ENCODE results near the gene ENTHD1. TPM values are rescaled to one million over a fixed set of nuclear protein-coding genes. Genes with fewer than 3 reads are reported as not detected.

Gene ENTHD1
- total RNA-seq, 4 donors from 2014 or later, result 0.42 to 3.3 (median 1.8) TPM

DNA sequence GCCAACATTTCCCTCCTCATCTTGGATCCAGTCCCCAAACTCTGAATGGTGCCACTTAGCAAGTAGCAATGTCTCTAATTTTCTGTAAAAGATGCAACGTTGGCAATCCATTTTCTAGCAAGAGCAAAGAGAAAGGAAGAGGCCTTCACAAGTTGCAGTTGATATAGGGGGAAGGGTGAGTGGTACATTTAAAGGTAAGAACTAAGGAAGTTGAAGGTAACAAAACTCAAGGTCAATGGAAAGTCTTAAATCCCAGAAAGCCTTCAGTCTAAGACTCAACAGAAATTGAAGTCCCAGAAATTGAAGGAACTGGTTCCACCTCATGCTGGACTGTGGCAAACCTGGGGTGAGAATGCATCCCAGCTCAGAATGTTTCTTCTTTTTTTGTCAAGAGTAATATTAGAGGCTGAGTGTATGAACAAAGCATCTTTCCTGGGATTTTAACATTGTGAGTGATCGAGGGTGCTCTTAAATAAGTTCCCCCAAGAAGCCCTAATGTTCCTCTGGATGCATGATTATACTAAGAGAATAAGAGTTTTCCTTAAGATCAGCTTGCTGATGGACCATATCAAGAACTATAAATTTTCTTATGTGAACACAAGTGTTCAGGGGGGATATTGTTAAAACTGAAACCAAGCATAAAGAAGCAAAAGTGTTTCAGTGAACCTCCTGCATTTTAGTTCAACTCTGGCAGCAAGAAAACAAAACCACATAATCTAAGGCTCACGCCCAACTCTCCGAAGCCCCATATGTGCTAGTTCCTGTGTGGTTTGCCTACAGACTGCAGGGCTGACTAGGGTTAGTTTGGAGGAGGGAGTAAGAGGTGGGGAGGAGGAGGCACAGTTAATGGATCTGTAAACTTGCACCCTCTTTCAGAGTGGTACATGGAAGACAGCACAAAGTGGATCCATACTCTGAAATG lies 7.0 kb upstream of the ENTHD1 start, which contains the start of gene GRAP2:
Gene GRAP2, plus strand, starts transcription at position 779 of the 922 bp plus-strand sequence. CDS start 46,023 bp downstream, outside the sequence.
- H3K27ac ChIP-seq, result peak within 1 kb of the TSS in 1 of 4 donors; percentile 43
- TF ChIP-seq POLR2A (IDR thresholded peaks at IDR 0.05) (no peak), EP300 (IDR thresholded peaks at IDR 0.05) (no peak)
- TF ChIP-seq, protein P1, sequence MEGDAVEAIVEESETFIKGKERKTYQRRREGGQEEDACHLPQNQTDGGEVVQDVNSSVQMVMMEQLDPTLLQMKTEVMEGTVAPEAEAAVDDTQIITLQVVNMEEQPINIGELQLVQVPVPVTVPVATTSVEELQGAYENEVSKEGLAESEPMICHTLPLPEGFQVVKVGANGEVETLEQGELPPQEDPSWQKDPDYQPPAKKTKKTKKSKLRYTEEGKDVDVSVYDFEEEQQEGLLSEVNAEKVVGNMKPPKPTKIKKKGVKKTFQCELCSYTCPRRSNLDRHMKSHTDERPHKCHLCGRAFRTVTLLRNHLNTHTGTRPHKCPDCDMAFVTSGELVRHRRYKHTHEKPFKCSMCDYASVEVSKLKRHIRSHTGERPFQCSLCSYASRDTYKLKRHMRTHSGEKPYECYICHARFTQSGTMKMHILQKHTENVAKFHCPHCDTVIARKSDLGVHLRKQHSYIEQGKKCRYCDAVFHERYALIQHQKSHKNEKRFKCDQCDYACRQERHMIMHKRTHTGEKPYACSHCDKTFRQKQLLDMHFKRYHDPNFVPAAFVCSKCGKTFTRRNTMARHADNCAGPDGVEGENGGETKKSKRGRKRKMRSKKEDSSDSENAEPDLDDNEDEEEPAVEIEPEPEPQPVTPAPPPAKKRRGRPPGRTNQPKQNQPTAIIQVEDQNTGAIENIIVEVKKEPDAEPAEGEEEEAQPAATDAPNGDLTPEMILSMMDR (IDR thresholded peaks at IDR 0.05), result no peak
- H3K4me1 ChIP-seq, result peaks cover 0 to 13% (median 5%) of the 10 kb centered on the region in 4 donors
- H3K27me3 ChIP-seq, result no peaks in the 10 kb centered on the region
- WGBS, 2 donors, result 78 to 80% methylated on average over 4 of the region's 4 CpGs
- no peak for DNase-seq (ENCODE audit: low spot score in 2 of 2)
- H3K4me3 ChIP-seq, result peak within 1 kb of the TSS in 1 of 4 donors; percentile 7
- H3K36me3 ChIP-seq, result no peaks in the 10 kb centered on the region
- no peaks in the 10 kb centered on the region for H3K9me3 ChIP-seq

DNA sequence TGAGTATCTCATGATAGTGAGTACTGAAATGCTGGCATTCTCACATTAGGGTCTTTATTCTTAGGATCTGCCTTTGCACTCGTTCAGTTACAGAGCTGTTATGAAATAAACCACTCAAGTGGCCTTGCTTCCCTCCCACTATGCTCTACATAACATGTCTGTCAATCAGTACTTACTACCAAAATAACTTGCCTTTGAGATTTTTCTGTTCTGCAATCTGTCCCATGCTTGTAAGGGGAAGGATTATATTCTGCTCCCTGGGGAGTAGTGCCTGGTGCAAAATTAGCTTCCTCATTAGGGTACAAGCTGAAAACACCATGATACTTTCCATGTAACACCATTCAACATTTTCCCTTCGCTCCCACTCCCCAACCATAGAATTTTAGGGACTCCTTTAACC lies 5.4 kb upstream of the ENTHD1 start:
- no peak overlapping the region for H3K4me3 ChIP-seq
- H3K27ac ChIP-seq, result peak overlapping the region in 2 of 4 donors; percentile 40 to 41
- H3K9me3 ChIP-seq, result no peaks in the 10 kb centered on the region
- 24 to 41% methylated on average over 2 of the region's 2 CpGs for WGBS, 2 donors
- no peaks in the 10 kb centered on the region for H3K36me3 ChIP-seq
- H3K4me1 ChIP-seq, result peaks cover 0 to 13% (median 5%) of the 10 kb centered on the region in 4 donors
- TF ChIP-seq EP300 (IDR thresholded peaks at IDR 0.05) (peak in 1 of 2 donors; percentile 37), POLR2A (IDR thresholded peaks at IDR 0.05) (no peak)
- no peaks in the 10 kb centered on the region for H3K27me3 ChIP-seq
- no peak for DNase-seq (ENCODE audit: low spot score in 2 of 2)

DNA sequence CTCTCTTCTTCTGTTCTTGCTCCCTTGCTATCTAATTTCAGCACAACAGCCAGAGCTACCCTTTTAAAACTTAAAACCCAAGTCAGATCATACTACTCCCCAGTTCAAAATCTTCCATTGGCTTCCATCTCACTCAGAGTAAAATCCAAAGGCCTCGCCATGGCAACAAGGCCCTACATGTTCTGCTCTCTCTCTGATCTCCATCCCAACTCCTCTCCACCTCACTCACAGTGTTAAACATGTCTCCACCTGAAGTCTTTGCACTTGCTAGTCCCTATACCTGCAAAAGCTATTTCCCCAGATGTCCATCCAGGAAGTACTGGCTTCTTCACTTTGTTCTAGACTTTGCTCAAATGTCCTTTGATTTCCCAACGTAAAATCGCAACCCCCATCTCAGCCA lies 4.3 kb upstream of the ENTHD1 start:
- H3K4me1 ChIP-seq, result peaks cover 0 to 13% (median 5%) of the 10 kb centered on the region in 4 donors
- H3K4me3 ChIP-seq, result no peak overlapping the region
- WGBS, 2 donors, result 87 to 91% methylated on average over 3 of the region's 3 CpGs
- no peaks in the 10 kb centered on the region for H3K9me3 ChIP-seq
- no peaks in the 10 kb centered on the region for H3K36me3 ChIP-seq
- H3K27ac ChIP-seq, result no peak overlapping the region
- DNase-seq (ENCODE audit: low spot score in 2 of 2), result no peak
- TF ChIP-seq EP300 (IDR thresholded peaks at IDR 0.05) (no peak), POLR2A (IDR thresholded peaks at IDR 0.05) (no peak)
- TF ChIP-seq, protein P1 (IDR thresholded peaks at IDR 0.05), result no peak
- H3K27me3 ChIP-seq, result no peaks in the 10 kb centered on the region

DNA sequence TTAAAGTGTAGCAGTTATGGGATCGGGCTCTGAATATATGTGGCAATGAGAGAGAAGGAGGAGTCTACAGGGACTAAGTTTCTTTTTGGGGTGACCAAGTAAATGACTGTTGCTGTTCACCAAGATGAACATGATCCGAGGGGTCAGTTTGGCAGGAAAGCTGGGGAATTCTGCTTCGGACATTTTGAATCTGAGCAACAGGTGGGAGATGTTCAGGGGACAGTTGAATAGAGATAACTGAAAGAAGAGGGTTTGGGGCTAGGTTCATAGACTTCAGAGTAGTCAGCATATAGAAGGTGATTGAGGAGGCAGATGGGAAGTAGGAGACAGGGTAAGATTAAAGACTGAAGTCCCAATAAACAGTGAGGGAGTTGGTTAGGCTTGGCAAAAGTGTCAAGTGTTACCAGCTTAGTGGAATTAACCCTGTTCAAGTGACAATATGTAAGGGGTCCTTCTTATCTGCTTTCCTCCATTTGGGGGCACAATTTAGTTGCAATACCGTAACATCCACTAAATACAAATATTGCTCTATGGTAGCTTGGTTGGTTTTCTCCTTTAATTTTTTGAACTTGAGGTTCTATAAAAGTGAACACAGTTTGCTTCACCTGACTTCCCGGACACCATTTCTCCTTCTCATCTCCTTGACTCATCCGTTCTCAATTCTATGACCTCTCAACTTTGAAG lies 2.9 kb upstream of the ENTHD1 start:
- Histone ChIP-seq H3K36me3 (no peaks in the 10 kb centered on the region), H3K4me1 (peaks cover 0 to 13% (median 5%) of the 10 kb centered on the region in 4 donors), H3K27ac (no peak overlapping the region), H3K27me3 (no peaks in the 10 kb centered on the region), H3K4me3 (no peak overlapping the region), H3K9me3 (no peaks in the 10 kb centered on the region)
- 83 to 84% methylated on average over 6 of the region's 6 CpGs for WGBS, 2 donors
- no peak for TF ChIP-seq EP300 (IDR thresholded peaks at IDR 0.05)
- TF ChIP-seq, protein P1 (IDR thresholded peaks at IDR 0.05), result no peak
- no peak for TF ChIP-seq POLR2A (IDR thresholded peaks at IDR 0.05)
- no peak for DNase-seq (ENCODE audit: low spot score in 2 of 2)

DNA sequence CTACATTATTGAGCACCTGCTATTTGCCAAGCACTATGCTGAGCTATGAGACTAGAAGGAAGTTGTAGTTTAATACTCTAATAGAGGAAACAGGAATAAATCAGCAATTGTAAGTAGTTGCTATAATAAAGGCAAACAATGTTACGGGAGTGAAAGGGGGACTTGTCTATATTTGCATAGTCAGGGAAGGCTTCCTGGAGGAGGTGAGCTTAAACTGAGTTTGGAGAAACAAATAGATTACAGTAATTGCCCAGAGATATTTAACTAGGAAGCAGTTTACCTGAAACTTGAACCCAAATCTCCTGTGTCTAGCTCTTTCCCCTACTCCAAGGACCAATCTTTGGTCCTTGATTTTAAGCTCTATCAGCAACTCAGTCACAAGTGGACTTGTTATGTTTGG lies 2.1 kb upstream of the ENTHD1 start:
- peaks cover 0 to 13% (median 5%) of the 10 kb centered on the region in 4 donors for H3K4me1 ChIP-seq
- H3K27me3 ChIP-seq, result no peaks in the 10 kb centered on the region
- H3K9me3 ChIP-seq, result no peaks in the 10 kb centered on the region
- H3K4me3 ChIP-seq, result no peak overlapping the region
- TF ChIP-seq POLR2A (IDR thresholded peaks at IDR 0.05), result no peak
- TF ChIP-seq EP300 (IDR thresholded peaks at IDR 0.05), result no peak
- TF ChIP-seq, protein P1 (IDR thresholded peaks at IDR 0.05), result no peak
- H3K27ac ChIP-seq, result no peak overlapping the region
- 90 to 97% methylated on average over 1 of the region's 1 CpG for WGBS, 2 donors
- H3K36me3 ChIP-seq, result no peaks in the 10 kb centered on the region
- DNase-seq (ENCODE audit: low spot score in 2 of 2), result no peak

Measured in tibial nerve (tissue), 4 donors.